Ishikawa (cell line): ENCODE measurements around the gene ALDH3B2.

Experiments
- CEBPB ChIP-seq: IDR thresholded peaks from 2 replicates; pipeline ENCODE4 v1.6.1; 2012
- CREB1 ChIP-seq: IDR thresholded peaks from 2 replicates; pipeline ENCODE4 v1.6.1; 2012; ENCODE audit warnings: low read depth
- EGR1 ChIP-seq: IDR thresholded peaks from 2 replicates; pipeline ENCODE4 v1.6.1; 2012
- EP300 ChIP-seq: IDR thresholded peaks from 2 replicates; pipeline ENCODE4 v1.6.1; 2012; ENCODE audit warnings: borderline replicate concordance
- FOXM1 ChIP-seq: IDR thresholded peaks from 2 replicates; pipeline ENCODE4 v1.6.1; 2012; ENCODE audit warnings: low read depth, borderline replicate concordance
- RAD21 ChIP-seq: IDR thresholded peaks from 2 replicates; pipeline ENCODE4 v1.6.1; 2012; ENCODE audit warnings: low read depth
- TAF1 ChIP-seq: IDR thresholded peaks from 2 replicates; pipeline ENCODE4 v1.6.1; 2012; ENCODE audit warnings: low read depth, mild to moderate bottlenecking
- TCF12 ChIP-seq: IDR thresholded peaks from 2 replicates; pipeline ENCODE4 v1.6.1; 2012; ENCODE audit warnings: low read depth
- TEAD4 ChIP-seq: IDR thresholded peaks from 2 replicates; pipeline ENCODE4 v1.6.1; 2012
- USF1 ChIP-seq: IDR thresholded peaks from 2 replicates; pipeline ENCODE4 v1.6.1; 2012
- YY1 ChIP-seq: IDR thresholded peaks from 2 replicates; pipeline ENCODE4 v1.6.1; 2012; ENCODE audit warnings: low read depth
- TF ChIP-seq, protein P1 (sequence below): IDR thresholded peaks from 2 replicates; pipeline ENCODE4 v1.6.1; 2012; ENCODE audit warnings: low read depth, mild to moderate bottlenecking
- TF ChIP-seq, protein P2 (sequence below): IDR thresholded peaks from 2 replicates; pipeline ENCODE4 v1.6.1; 2012

- TF ChIP-seq EGR1 (no peak), USF1 (no peak), CEBPB (no peak), YY1 (no peak), EP300 (no peak), CREB1 (no peak), RAD21 (no peak), TCF12 (no peak), TAF1 (no peak), FOXM1 (no peak), TEAD4 (no peak)
- TF ChIP-seq, protein P1, sequence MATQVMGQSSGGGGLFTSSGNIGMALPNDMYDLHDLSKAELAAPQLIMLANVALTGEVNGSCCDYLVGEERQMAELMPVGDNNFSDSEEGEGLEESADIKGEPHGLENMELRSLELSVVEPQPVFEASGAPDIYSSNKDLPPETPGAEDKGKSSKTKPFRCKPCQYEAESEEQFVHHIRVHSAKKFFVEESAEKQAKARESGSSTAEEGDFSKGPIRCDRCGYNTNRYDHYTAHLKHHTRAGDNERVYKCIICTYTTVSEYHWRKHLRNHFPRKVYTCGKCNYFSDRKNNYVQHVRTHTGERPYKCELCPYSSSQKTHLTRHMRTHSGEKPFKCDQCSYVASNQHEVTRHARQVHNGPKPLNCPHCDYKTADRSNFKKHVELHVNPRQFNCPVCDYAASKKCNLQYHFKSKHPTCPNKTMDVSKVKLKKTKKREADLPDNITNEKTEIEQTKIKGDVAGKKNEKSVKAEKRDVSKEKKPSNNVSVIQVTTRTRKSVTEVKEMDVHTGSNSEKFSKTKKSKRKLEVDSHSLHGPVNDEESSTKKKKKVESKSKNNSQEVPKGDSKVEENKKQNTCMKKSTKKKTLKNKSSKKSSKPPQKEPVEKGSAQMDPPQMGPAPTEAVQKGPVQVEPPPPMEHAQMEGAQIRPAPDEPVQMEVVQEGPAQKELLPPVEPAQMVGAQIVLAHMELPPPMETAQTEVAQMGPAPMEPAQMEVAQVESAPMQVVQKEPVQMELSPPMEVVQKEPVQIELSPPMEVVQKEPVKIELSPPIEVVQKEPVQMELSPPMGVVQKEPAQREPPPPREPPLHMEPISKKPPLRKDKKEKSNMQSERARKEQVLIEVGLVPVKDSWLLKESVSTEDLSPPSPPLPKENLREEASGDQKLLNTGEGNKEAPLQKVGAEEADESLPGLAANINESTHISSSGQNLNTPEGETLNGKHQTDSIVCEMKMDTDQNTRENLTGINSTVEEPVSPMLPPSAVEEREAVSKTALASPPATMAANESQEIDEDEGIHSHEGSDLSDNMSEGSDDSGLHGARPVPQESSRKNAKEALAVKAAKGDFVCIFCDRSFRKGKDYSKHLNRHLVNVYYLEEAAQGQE: no peak
- TF ChIP-seq, protein P2, sequence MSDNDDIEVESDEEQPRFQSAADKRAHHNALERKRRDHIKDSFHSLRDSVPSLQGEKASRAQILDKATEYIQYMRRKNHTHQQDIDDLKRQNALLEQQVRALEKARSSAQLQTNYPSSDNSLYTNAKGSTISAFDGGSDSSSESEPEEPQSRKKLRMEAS: no peak
These were observed 1.1 kb downstream of the ALDH3B2 start for GRCh38 chr11:67673358-67673757.
